Lower leg skin (tissue), 4 donors: Measurements from ENCODE around the gene DOK5. TPM values are rescaled to one million over a fixed set of nuclear protein-coding genes. Genes with fewer than 3 reads are reported as not detected.

Source experiments
- DNase-seq, 2 donors: peaks; one replicate each; pipeline ENCODE4 v3.0.0-alpha.2; 2019; ENCODE audit warnings: low spot score in 2 of 2
- H3K4me3 ChIP-seq: fragments of 200-600 bp; sonication (generic); 2 replicates; pipeline ENCODE4 v1.5.1; 2017; ENCODE audit warnings: mild to moderate bottlenecking, low read depth; ENCODE audit not compliant: poor library complexity, severe bottlenecking
- POLR2A ChIP-seq, 2 donors: fragments of 450-650 bp; IDR thresholded peaks; one replicate each; pipeline ENCODE4 v1.6.1; 2016 to 2017; ENCODE audit warnings: antibody characterized with exemption in 2 of 2, mild to moderate bottlenecking in 1 of 2, moderate library complexity in 1 of 2
- WGBS, 2 donors: methylation state at CpG; one replicate each; pipeline ENCODE4 v1.1.5; 2018; 5-methylcytosine and 5-hydroxymethylcytosine counted together
- intact Hi-C: fragments of 100-400 bp; cut with DNase I; formaldehyde crosslinking; loops from one replicate; pipeline ENCODE4 v1.15.0; 2023; ENCODE audit warnings: low total_unique reads
- total RNA-seq, 4 donors: library from RNA; depleted of rRNA; stranded (reverse); fragments of >200 nt; gene quantifications; one replicate each; pipeline ENCODE4 v1.1.0, GENCODE V29; 2016
- TF ChIP-seq, protein P1 (sequence below), 3 donors: fragments of 450-650 bp; IDR thresholded peaks; one replicate each; pipeline ENCODE4 v1.5.1; 2016; ENCODE audit warnings: antibody characterized with exemption in 3 of 3, mild to moderate bottlenecking in 3 of 3, moderate library complexity in 2 of 3

DOK5 gene
- total RNA-seq, 4 donors from 2014 or later: 0.23 to 1.3 (median 1.2) TPM; not detected in 1

DNA sequence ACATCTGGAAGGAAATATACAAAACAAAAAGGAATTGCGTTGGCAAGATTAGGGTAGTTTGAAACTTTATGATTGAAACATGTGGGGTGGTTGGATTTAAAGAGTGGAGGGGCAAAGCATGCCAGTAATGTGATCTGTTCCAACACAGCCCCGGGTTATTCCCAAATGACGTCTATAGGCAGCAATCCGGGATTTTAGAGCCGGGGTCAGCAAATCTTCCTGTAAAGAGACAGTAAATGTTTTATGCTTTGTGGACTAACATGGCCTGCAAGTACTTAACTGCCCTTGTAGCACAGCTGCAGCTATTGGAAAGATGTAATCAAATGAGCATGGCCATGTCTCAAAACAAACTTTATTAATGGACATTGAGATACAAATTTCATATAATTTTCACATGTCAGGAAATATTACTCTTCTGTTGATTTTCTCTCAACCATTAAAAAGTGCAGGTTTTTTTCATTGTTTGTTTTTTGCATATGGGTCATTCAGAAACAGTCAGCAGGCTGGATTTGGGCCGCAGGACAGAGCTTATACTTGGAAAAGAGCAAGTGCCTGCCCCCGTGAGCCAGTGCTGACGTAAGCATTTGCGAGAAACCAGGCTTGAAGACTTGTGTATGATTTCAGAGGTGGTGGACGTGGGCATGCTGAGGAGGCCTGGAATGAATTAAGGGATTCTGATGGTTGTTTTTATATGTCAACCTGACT is 136.5 kb downstream of the DOK5 start:
- no peak for TF ChIP-seq POLR2A (IDR thresholded peaks at IDR 0.05)
- TF ChIP-seq, protein P1, sequence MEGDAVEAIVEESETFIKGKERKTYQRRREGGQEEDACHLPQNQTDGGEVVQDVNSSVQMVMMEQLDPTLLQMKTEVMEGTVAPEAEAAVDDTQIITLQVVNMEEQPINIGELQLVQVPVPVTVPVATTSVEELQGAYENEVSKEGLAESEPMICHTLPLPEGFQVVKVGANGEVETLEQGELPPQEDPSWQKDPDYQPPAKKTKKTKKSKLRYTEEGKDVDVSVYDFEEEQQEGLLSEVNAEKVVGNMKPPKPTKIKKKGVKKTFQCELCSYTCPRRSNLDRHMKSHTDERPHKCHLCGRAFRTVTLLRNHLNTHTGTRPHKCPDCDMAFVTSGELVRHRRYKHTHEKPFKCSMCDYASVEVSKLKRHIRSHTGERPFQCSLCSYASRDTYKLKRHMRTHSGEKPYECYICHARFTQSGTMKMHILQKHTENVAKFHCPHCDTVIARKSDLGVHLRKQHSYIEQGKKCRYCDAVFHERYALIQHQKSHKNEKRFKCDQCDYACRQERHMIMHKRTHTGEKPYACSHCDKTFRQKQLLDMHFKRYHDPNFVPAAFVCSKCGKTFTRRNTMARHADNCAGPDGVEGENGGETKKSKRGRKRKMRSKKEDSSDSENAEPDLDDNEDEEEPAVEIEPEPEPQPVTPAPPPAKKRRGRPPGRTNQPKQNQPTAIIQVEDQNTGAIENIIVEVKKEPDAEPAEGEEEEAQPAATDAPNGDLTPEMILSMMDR (IDR thresholded peaks at IDR 0.05): no peak
- WGBS, 2 donors: 62 to 63% methylated on average over 10 of the region's 10 CpGs
- no peak overlapping the region for H3K4me3 ChIP-seq
- no peak for DNase-seq
- intact Hi-C loops: no loop called here

DNA sequence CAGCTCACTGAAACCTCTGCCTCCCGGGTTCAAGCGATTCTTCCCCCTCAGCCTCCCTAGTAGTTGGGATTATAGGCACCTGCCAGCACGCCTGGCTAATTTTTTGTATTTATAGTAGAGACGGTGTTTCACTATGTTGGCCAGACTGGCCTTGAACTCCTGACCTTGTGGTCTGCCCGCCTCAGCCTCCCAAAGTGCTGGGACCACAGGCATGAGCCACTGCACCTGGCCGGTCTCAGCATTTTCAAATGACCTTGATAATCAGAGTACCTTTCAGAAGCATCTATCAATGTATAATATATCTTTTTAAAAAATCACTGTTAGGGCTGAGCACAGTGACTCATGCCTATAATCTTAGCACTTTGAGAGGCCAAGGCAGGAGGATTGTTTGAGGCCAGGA is 143.0 kb downstream of the DOK5 start:
- no peak for DNase-seq
- H3K4me3 ChIP-seq: no peak overlapping the region
- 88 to 90% methylated on average over 6 of the region's 6 CpGs for WGBS, 2 donors
- TF ChIP-seq, protein P1 (IDR thresholded peaks at IDR 0.05): no peak
- TF ChIP-seq POLR2A (IDR thresholded peaks at IDR 0.05): no peak
- intact Hi-C loops: no loop called here

DNA sequence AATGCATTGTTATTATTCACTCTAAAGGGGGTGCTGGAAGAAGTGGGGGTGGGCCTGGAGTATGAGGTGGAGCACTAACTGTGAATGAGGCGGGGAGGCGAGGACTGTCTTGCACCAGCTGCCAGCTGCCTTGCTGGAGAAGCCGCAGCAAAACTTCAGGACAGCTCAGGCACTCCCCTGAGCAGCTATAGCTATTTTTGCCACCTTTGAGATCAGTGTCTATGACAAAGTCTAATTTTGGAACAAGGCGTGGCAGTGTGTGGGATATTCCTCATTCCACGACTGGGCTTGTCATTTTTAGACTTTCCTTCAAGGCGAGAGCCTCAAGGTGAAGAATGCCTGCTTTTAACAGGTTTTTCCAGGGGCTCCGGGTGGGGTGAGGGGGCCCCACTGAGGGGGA is 143.8 kb downstream of the DOK5 start:
- no peak overlapping the region for H3K4me3 ChIP-seq
- intact Hi-C loops: no loop called here
- 51 to 53% methylated on average over 7 of the region's 7 CpGs for WGBS, 2 donors
- DNase-seq: no peak
- TF ChIP-seq, protein P1 (IDR thresholded peaks at IDR 0.05): no peak
- TF ChIP-seq POLR2A (IDR thresholded peaks at IDR 0.05): no peak

DNA sequence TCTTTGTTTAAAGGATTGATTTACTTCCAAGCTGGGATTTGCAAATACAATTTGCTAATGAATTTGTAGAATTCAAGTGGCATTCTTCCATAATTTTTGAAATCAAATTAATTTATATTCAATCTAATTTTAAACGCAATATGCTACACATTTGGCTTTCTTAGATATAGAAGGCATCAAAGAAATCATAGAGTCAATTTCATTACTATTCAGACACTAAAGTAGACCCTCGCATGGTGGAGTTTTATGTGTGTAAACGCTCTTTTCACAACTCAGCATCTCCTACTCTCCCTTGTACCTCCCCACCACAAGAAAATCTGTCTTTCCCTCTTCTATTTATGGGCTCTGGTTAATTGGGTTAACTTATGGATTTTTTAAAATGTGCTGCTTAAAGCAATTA is 144.3 kb downstream of the DOK5 start:
- no peak overlapping the region for H3K4me3 ChIP-seq
- 65 to 69% methylated on average over 3 of the region's 3 CpGs for WGBS, 2 donors
- intact Hi-C loops: no loop called here
- TF ChIP-seq POLR2A (IDR thresholded peaks at IDR 0.05): no peak
- TF ChIP-seq, protein P1 (IDR thresholded peaks at IDR 0.05): no peak
- DNase-seq: no peak

DNA sequence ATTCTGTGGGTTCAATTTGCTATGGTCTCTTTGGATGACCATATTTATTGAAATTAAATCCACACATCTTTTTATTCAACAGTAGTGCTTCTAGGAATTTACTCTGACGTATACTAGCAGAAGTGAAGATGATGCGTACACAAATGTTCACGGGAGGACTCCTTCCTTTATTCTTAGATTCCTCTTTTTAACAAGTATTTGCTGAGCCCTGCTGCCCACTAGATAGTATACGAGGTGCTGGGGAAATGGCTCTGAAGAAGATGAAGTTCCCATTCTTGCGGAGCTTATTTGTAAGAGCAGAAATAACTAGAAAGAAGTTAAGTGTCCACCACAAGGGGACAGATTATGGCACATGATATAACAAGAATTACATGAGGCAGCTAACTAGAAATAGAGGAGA is 145.2 kb downstream of the DOK5 start:
- 84 to 90% methylated on average over 5 of the region's 5 CpGs for WGBS, 2 donors
- intact Hi-C loops: no loop called here
- no peak for DNase-seq
- TF ChIP-seq, protein P1 (IDR thresholded peaks at IDR 0.05): no peak
- no peak for TF ChIP-seq POLR2A (IDR thresholded peaks at IDR 0.05)
- no peak overlapping the region for H3K4me3 ChIP-seq
